Measurements from ENCODE around the gene CDC42.
"Not testable (repeated sequence)": the region's sequence is repeated elsewhere in the genome, so short reads cannot be mapped to it uniquely, and the experiment has no call there.

- not testable (repeated sequence) for TF ChIP-seq ZNF274 (IDR thresholded peaks at IDR 0.05; ENCODE audit: insufficient read depth, insufficient read length); SIN3A (IDR thresholded peaks at IDR 0.05; ENCODE audit: low read depth, low read length); POLR2AphosphoS2 (IDR thresholded peaks at IDR 0.05; ENCODE audit: low read depth, low read length); EP300 (IDR thresholded peaks at IDR 0.05; ENCODE audit: borderline replicate concordance in 1 of 2, control insufficient read depth in 1 of 2, low read depth in 2 of 2, low read length in 2 of 2); NFYB (IDR thresholded peaks at IDR 0.05; ENCODE audit: insufficient read depth, low read depth, low read length); ESRRA (IDR thresholded peaks at IDR 0.05; ENCODE audit: low read length); CHD1 (IDR thresholded peaks at IDR 0.05; ENCODE audit: low read depth, low read length); POLR2AphosphoS5 (IDR thresholded peaks at IDR 0.05; ENCODE audit: low read length); HCFC1 (IDR thresholded peaks at IDR 0.05; ENCODE audit: low read length)
- TF ChIP-seq, protein P1, sequence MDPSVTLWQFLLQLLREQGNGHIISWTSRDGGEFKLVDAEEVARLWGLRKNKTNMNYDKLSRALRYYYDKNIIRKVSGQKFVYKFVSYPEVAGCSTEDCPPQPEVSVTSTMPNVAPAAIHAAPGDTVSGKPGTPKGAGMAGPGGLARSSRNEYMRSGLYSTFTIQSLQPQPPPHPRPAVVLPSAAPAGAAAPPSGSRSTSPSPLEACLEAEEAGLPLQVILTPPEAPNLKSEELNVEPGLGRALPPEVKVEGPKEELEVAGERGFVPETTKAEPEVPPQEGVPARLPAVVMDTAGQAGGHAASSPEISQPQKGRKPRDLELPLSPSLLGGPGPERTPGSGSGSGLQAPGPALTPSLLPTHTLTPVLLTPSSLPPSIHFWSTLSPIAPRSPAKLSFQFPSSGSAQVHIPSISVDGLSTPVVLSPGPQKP (IDR thresholded peaks at IDR 0.05; ENCODE audit: low read depth, low read length) = not testable (repeated sequence)
- TF ChIP-seq, protein P2, sequence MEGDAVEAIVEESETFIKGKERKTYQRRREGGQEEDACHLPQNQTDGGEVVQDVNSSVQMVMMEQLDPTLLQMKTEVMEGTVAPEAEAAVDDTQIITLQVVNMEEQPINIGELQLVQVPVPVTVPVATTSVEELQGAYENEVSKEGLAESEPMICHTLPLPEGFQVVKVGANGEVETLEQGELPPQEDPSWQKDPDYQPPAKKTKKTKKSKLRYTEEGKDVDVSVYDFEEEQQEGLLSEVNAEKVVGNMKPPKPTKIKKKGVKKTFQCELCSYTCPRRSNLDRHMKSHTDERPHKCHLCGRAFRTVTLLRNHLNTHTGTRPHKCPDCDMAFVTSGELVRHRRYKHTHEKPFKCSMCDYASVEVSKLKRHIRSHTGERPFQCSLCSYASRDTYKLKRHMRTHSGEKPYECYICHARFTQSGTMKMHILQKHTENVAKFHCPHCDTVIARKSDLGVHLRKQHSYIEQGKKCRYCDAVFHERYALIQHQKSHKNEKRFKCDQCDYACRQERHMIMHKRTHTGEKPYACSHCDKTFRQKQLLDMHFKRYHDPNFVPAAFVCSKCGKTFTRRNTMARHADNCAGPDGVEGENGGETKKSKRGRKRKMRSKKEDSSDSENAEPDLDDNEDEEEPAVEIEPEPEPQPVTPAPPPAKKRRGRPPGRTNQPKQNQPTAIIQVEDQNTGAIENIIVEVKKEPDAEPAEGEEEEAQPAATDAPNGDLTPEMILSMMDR (IDR thresholded peaks at IDR 0.05 in 2 of 3, conservative IDR thresholded peaks at IDR 0.05 in 1 of 3; ENCODE audit: control insufficient read depth in 2 of 3, extremely low read depth in 1 of 3, insufficient read depth in 1 of 3, low read depth in 3 of 3, low read length in 3 of 3) = not testable (repeated sequence)
Observed at GRCh38 chr1:22006736-22007135, 45.8 kb upstream of the CDC42 start.

Measured in GM12878 (cell line).